WTC11 (cell line): Measurements from ENCODE around the gene SRRT. TPM values are rescaled to one million over a fixed set of nuclear protein-coding genes. Genes with fewer than 3 reads are reported as not detected.

Source experiments
- CREB1 ChIP-seq: sonication (generic); formaldehyde crosslinking; IDR thresholded peaks from 2 replicates; pipeline ENCODE4 v1.8.0; 2023; ENCODE audit warnings: mild to moderate bottlenecking, missing genetic modification reagents
- CREM ChIP-seq: sonication (generic); formaldehyde crosslinking; IDR thresholded peaks from 2 replicates; pipeline ENCODE4 v1.8.1; 2022; ENCODE audit warnings: mild to moderate bottlenecking, missing genetic modification reagents, moderate library complexity
- ESRRA ChIP-seq: sonication (generic); formaldehyde crosslinking; IDR thresholded peaks from 2 replicates; pipeline ENCODE4 v1.8.1; 2022; ENCODE audit warnings: mild to moderate bottlenecking, missing genetic modification reagents, borderline replicate concordance
- GABPB1 ChIP-seq: sonication (generic); formaldehyde crosslinking; IDR thresholded peaks from 2 replicates; pipeline ENCODE4 v1.8.1; 2023; ENCODE audit warnings: mild to moderate bottlenecking, missing genetic modification reagents
- KAT7 ChIP-seq: sonication (generic); formaldehyde crosslinking; IDR thresholded peaks from 2 replicates; pipeline ENCODE4 v1.8.1; 2023; ENCODE audit warnings: missing genetic modification reagents, mild to moderate bottlenecking, borderline replicate concordance
- NR3C1 ChIP-seq: sonication (generic); formaldehyde crosslinking; conservative IDR thresholded peaks from 2 replicates; pipeline ENCODE4 v1.8.1; 2023; ENCODE audit warnings: low read depth, mild to moderate bottlenecking, missing genetic modification reagents
- TEAD1 ChIP-seq: sonication (generic); formaldehyde crosslinking; IDR thresholded peaks from 2 replicates; pipeline ENCODE4 v1.8.0; 2022; ENCODE audit warnings: mild to moderate bottlenecking, missing genetic modification reagents
- ZNF232 ChIP-seq: sonication (generic); formaldehyde crosslinking; IDR thresholded peaks from 2 replicates; pipeline ENCODE4 v1.8.0; 2022; ENCODE audit warnings: mild to moderate bottlenecking, missing genetic modification reagents
- total RNA-seq: library from RNA; stranded (reverse); gene quantifications from 3 replicates; pipeline ENCODE4 v1.2.3, GENCODE V29; 2021
- TF ChIP-seq, protein P1 (sequence below): sonication (generic); formaldehyde crosslinking; IDR thresholded peaks from 2 replicates; pipeline ENCODE4 v1.8.1; 2023; ENCODE audit warnings: mild to moderate bottlenecking, moderate library complexity, missing genetic modification reagents
- TF ChIP-seq, protein P2 (sequence below): sonication (generic); formaldehyde crosslinking; IDR thresholded peaks from 2 replicates; pipeline ENCODE4 v1.8.0; 2022; ENCODE audit warnings: missing genetic modification reagents
- TF ChIP-seq, protein P3 (sequence below): sonication (generic); formaldehyde crosslinking; conservative IDR thresholded peaks from 2 replicates; pipeline ENCODE4 v1.8.1; 2023; ENCODE audit warnings: mild to moderate bottlenecking, low read depth, missing genetic modification reagents, moderate library complexity
- TF ChIP-seq, protein P4 (sequence below): sonication (generic); formaldehyde crosslinking; IDR thresholded peaks from 2 replicates; pipeline ENCODE4 v1.8.1; 2022; ENCODE audit warnings: mild to moderate bottlenecking, missing genetic modification reagents, moderate library complexity, borderline replicate concordance
- TF ChIP-seq, protein P5 (sequence below): sonication (generic); formaldehyde crosslinking; IDR thresholded peaks from 2 replicates; pipeline ENCODE4 v1.8.0; 2022; ENCODE audit warnings: mild to moderate bottlenecking, missing genetic modification reagents
- TF ChIP-seq, protein P6 (sequence below): sonication (generic); formaldehyde crosslinking; IDR thresholded peaks from 2 replicates; pipeline ENCODE4 v1.8.0; 2023; ENCODE audit warnings: missing genetic modification reagents, mild to moderate bottlenecking, borderline replicate concordance
- TF ChIP-seq, protein P7 (sequence below): sonication (generic); formaldehyde crosslinking; IDR thresholded peaks from 2 replicates; pipeline ENCODE4 v1.8.1; 2022; ENCODE audit warnings: low read depth, mild to moderate bottlenecking, moderate library complexity, missing genetic modification reagents, borderline replicate concordance

SRRT gene
- total RNA-seq, 1 experiment from 2014 or later: 238 TPM

DNA sequence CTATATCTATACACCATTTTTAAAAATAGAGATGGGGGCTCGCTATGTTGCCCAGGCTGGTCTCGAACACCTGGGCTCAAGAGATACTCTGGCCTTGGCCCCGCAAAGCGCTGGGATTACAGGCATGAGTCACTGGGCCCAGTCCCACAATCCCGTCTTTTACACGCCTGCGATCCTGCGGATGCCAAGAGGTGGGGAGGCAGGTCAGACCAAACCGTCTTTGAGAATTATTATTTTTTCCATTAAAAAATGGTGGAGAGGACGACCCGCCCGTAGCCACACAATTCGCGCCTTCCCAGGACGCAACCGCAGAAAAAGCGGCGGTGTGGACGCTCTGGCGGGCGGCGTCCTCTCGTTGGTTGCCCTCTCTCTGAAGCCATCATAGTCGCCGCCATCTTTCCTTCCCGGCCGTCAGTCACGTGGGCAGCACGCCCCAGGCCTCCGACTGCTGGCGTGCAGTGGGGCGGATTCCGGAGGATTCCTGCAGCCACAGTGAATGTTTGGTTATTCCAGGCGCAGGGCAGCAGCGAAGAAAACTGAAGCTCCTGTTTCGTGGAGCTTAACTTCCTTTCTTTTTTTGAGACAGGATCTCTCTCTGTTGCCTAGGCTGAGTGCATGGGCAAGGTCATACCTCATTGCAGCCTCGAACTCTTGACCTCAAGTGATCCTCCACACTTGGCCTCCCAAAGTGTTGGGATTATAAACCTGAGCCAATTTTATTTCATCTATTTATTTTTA, 37.6 kb upstream of the SRRT start (continued):
- TF ChIP-seq, protein P1, sequence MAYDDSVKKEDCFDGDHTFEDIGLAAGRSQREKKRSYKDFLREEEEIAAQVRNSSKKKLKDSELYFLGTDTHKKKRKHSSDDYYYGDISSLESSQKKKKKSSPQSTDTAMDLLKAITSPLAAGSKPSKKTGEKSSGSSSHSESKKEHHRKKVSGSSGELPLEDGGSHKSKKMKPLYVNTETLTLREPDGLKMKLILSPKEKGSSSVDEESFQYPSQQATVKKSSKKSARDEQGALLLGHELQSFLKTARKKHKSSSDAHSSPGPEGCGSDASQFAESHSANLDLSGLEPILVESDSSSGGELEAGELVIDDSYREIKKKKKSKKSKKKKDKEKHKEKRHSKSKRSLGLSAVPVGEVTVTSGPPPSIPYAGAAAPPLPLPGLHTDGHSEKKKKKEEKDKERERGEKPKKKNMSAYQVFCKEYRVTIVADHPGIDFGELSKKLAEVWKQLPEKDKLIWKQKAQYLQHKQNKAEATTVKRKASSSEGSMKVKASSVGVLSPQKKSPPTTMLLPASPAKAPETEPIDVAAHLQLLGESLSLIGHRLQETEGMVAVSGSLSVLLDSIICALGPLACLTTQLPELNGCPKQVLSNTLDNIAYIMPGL: 0 out of 2 replicates have a peak, but pooled peaks have one; percentile 26
- TF ChIP-seq, protein P2, sequence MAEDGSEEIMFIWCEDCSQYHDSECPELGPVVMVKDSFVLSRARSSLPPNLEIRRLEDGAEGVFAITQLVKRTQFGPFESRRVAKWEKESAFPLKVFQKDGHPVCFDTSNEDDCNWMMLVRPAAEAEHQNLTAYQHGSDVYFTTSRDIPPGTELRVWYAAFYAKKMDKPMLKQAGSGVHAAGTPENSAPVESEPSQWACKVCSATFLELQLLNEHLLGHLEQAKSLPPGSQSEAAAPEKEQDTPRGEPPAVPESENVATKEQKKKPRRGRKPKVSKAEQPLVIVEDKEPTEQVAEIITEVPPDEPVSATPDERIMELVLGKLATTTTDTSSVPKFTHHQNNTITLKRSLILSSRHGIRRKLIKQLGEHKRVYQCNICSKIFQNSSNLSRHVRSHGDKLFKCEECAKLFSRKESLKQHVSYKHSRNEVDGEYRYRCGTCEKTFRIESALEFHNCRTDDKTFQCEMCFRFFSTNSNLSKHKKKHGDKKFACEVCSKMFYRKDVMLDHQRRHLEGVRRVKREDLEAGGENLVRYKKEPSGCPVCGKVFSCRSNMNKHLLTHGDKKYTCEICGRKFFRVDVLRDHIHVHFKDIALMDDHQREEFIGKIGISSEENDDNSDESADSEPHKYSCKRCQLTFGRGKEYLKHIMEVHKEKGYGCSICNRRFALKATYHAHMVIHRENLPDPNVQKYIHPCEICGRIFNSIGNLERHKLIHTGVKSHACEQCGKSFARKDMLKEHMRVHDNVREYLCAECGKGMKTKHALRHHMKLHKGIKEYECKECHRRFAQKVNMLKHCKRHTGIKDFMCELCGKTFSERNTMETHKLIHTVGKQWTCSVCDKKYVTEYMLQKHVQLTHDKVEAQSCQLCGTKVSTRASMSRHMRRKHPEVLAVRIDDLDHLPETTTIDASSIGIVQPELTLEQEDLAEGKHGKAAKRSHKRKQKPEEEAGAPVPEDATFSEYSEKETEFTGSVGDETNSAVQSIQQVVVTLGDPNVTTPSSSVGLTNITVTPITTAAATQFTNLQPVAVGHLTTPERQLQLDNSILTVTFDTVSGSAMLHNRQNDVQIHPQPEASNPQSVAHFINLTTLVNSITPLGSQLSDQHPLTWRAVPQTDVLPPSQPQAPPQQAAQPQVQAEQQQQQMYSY (CRISPR knock-in tag): peak; percentile 49; the same call in 1 of the 2 replicates
- TF ChIP-seq CREM (peak; percentile 52; the same call in 1 of the 2 replicates), NR3C1 (CRISPR knock-in tag) (no peak), KAT7 (no peak), CREB1 (CRISPR knock-in tag) (0 out of 2 replicates have a peak, but pooled peaks have one; percentile 48), ZNF232 (no peak; the same call in 1 of the 2 replicates), GABPB1 (CRISPR knock-in tag) (no peak), TEAD1 (CRISPR knock-in tag) (peak; percentile 69; the same call in 1 of the 2 replicates), ESRRA (no peak)
- TF ChIP-seq, protein P3, sequence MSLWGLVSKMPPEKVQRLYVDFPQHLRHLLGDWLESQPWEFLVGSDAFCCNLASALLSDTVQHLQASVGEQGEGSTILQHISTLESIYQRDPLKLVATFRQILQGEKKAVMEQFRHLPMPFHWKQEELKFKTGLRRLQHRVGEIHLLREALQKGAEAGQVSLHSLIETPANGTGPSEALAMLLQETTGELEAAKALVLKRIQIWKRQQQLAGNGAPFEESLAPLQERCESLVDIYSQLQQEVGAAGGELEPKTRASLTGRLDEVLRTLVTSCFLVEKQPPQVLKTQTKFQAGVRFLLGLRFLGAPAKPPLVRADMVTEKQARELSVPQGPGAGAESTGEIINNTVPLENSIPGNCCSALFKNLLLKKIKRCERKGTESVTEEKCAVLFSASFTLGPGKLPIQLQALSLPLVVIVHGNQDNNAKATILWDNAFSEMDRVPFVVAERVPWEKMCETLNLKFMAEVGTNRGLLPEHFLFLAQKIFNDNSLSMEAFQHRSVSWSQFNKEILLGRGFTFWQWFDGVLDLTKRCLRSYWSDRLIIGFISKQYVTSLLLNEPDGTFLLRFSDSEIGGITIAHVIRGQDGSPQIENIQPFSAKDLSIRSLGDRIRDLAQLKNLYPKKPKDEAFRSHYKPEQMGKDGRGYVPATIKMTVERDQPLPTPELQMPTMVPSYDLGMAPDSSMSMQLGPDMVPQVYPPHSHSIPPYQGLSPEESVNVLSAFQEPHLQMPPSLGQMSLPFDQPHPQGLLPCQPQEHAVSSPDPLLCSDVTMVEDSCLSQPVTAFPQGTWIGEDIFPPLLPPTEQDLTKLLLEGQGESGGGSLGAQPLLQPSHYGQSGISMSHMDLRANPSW (CRISPR knock-in tag): no peak
- TF ChIP-seq, protein P4, sequence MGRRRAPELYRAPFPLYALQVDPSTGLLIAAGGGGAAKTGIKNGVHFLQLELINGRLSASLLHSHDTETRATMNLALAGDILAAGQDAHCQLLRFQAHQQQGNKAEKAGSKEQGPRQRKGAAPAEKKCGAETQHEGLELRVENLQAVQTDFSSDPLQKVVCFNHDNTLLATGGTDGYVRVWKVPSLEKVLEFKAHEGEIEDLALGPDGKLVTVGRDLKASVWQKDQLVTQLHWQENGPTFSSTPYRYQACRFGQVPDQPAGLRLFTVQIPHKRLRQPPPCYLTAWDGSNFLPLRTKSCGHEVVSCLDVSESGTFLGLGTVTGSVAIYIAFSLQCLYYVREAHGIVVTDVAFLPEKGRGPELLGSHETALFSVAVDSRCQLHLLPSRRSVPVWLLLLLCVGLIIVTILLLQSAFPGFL (CRISPR knock-in tag): no peak
- TF ChIP-seq, protein P5, sequence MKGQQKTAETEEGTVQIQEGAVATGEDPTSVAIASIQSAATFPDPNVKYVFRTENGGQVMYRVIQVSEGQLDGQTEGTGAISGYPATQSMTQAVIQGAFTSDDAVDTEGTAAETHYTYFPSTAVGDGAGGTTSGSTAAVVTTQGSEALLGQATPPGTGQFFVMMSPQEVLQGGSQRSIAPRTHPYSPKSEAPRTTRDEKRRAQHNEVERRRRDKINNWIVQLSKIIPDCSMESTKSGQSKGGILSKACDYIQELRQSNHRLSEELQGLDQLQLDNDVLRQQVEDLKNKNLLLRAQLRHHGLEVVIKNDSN (CRISPR knock-in tag): peak; percentile 99
- TF ChIP-seq, protein P6, sequence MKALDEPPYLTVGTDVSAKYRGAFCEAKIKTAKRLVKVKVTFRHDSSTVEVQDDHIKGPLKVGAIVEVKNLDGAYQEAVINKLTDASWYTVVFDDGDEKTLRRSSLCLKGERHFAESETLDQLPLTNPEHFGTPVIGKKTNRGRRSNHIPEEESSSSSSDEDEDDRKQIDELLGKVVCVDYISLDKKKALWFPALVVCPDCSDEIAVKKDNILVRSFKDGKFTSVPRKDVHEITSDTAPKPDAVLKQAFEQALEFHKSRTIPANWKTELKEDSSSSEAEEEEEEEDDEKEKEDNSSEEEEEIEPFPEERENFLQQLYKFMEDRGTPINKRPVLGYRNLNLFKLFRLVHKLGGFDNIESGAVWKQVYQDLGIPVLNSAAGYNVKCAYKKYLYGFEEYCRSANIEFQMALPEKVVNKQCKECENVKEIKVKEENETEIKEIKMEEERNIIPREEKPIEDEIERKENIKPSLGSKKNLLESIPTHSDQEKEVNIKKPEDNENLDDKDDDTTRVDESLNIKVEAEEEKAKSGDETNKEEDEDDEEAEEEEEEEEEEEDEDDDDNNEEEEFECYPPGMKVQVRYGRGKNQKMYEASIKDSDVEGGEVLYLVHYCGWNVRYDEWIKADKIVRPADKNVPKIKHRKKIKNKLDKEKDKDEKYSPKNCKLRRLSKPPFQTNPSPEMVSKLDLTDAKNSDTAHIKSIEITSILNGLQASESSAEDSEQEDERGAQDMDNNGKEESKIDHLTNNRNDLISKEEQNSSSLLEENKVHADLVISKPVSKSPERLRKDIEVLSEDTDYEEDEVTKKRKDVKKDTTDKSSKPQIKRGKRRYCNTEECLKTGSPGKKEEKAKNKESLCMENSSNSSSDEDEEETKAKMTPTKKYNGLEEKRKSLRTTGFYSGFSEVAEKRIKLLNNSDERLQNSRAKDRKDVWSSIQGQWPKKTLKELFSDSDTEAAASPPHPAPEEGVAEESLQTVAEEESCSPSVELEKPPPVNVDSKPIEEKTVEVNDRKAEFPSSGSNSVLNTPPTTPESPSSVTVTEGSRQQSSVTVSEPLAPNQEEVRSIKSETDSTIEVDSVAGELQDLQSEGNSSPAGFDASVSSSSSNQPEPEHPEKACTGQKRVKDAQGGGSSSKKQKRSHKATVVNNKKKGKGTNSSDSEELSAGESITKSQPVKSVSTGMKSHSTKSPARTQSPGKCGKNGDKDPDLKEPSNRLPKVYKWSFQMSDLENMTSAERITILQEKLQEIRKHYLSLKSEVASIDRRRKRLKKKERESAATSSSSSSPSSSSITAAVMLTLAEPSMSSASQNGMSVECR (CRISPR knock-in tag): no peak; the same call in 1 of the 2 replicates
- TF ChIP-seq, protein P7, sequence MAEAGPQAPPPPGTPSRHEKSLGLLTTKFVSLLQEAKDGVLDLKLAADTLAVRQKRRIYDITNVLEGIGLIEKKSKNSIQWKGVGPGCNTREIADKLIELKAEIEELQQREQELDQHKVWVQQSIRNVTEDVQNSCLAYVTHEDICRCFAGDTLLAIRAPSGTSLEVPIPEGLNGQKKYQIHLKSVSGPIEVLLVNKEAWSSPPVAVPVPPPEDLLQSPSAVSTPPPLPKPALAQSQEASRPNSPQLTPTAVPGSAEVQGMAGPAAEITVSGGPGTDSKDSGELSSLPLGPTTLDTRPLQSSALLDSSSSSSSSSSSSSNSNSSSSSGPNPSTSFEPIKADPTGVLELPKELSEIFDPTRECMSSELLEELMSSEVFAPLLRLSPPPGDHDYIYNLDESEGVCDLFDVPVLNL: no peak; the same call in 1 of the 2 replicates
